ENCODE data around the gene ART1. TPM values are rescaled to one million over a fixed set of nuclear protein-coding genes. Genes with fewer than 3 reads are reported as not detected.
"Not testable (repeated sequence)": the region's sequence is repeated elsewhere in the genome, so short reads cannot be mapped to it uniquely, and the experiment has no call there.

ART1 gene, protein sequence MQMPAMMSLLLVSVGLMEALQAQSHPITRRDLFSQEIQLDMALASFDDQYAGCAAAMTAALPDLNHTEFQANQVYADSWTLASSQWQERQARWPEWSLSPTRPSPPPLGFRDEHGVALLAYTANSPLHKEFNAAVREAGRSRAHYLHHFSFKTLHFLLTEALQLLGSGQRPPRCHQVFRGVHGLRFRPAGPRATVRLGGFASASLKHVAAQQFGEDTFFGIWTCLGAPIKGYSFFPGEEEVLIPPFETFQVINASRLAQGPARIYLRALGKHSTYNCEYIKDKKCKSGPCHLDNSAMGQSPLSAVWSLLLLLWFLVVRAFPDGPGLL
- total RNA-seq = 1 to 10 TPM in 1 of 4 donors, not detected in 3; 1.1 TPM
- 1 to 10 TPM in 1 of 3 donors, not detected in 2; 1.2 TPM for polyA plus RNA-seq

DNA sequence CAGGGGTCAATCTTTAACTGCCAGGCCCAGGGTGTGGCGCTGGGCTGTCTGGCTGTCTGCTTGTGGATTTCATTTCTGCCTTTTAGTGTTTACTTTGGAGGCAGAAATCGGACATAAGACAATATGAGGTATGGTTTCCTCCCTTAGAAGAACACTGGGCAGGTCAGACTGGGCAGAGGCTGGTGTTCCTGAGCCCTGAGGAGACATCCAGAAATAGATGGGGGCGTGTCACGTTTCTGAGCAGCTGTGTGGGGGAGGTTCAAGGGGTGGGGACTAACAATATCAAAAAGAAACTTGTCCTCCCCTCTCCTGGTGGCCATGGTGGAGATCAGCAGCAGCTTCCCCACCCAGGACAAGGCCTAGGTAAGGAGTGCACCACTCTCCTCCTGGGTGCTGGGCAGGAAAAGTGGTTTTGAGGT lies at the start of gene ART1:
TSS of gene ART1 (plus strand) at position 312 of the 419 bp plus-strand sequence. CDS start 14,086 bp downstream, outside the sequence.
- WGBS, 2 donors = 34 to 71% methylated on average over 4 of the region's 4 CpGs
- H3K4me1 ChIP-seq = peaks cover 0 to 17% (median 15%) of the 10 kb centered on the region in 4 donors
- DNase-seq = no peak
- TF ChIP-seq, protein P1, sequence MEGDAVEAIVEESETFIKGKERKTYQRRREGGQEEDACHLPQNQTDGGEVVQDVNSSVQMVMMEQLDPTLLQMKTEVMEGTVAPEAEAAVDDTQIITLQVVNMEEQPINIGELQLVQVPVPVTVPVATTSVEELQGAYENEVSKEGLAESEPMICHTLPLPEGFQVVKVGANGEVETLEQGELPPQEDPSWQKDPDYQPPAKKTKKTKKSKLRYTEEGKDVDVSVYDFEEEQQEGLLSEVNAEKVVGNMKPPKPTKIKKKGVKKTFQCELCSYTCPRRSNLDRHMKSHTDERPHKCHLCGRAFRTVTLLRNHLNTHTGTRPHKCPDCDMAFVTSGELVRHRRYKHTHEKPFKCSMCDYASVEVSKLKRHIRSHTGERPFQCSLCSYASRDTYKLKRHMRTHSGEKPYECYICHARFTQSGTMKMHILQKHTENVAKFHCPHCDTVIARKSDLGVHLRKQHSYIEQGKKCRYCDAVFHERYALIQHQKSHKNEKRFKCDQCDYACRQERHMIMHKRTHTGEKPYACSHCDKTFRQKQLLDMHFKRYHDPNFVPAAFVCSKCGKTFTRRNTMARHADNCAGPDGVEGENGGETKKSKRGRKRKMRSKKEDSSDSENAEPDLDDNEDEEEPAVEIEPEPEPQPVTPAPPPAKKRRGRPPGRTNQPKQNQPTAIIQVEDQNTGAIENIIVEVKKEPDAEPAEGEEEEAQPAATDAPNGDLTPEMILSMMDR (IDR thresholded peaks at IDR 0.05) = no peak
- no peak for TF ChIP-seq EP300 (IDR thresholded peaks at IDR 0.05)
- TF ChIP-seq POLR2A (IDR thresholded peaks at IDR 0.05) = no peak
- TF ChIP-seq POLR2AphosphoS5 (IDR thresholded peaks at IDR 0.05) = no peak
- intact Hi-C loops (cut with DNase I) = no loop called here
- H3K27me3 ChIP-seq = peaks cover 0 to 9% (median 4%) of the 10 kb centered on the region in 3 donors
- no peak within 1 kb of the TSS for H3K27ac ChIP-seq
- no peak within 1 kb of the TSS for H3K4me3 ChIP-seq
- H3K36me3 ChIP-seq = no peaks in the 10 kb centered on the region
- no peaks in the 10 kb centered on the region for H3K9me3 ChIP-seq

DNA sequence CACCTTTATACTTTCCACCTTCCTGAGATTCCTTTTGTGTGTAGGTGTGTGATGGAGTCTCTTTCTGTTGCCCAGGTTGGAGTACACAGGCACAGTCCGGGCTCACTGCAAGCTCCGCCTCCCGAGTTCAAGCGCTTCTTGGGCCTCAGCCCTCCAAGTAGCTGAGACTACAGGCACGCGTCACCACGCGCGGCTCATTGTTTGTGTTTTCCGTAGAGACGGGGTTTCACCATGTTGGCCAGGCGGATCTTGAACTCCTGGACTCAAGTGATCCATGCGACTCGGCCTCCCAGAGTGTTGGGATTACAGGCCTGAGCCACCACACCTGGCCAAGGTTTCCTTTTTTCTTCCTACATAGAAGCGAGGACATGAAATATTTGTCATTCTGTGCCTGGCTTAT lies 47.2 kb upstream of the ART1 start:
- H3K27me3 ChIP-seq; H3K4me1 ChIP-seq; DNase-seq; intact Hi-C loops (cut with DNase I); H3K27ac ChIP-seq; H3K9me3 ChIP-seq; H3K36me3 ChIP-seq; H3K4me3 ChIP-seq: not testable (repeated sequence)
- WGBS, 2 donors = 93 to 94% methylated on average over 15 of the region's 15 CpGs

- H3K27ac ChIP-seq; H3K9me3 ChIP-seq; H3K27me3 ChIP-seq; DNase-seq; H3K36me3 ChIP-seq; H3K4me1 ChIP-seq; intact Hi-C loops (cut with DNase I); H3K4me3 ChIP-seq: not testable (repeated sequence)
- 88 to 90% methylated on average over 10 of the region's 10 CpGs for WGBS, 2 donors
Observed at GRCh38 chr11:3600201-3600600, 44.7 kb upstream of the ART1 start.

DNA sequence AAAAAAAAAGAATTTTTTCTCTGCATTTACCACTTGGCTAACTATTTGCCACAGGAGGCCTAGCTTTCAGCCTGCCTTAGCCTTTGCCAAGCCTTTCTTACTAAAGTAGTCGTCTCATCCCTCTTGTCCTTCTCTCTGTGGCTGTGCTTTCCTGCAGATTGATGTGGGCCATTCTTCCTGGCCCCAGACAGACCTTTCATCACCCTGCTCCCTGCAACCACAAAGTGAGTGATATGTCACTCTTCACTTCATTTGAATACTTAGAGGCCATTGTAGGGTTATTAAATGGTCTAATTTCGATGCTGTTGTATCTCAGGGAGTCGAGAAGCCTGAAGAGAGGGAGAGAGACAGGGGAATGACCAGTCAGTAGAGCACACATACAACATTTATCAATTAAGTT lies 40.8 kb upstream of the ART1 start:
- Histone ChIP-seq H3K9me3 (no peaks in the 10 kb centered on the region), H3K4me1 (no peaks in the 10 kb centered on the region), H3K36me3 (no peaks in the 10 kb centered on the region), H3K27ac (no peak overlapping the region), H3K4me3 (no peak overlapping the region), H3K27me3 (no peaks in the 10 kb centered on the region)
- WGBS, 2 donors = 72 to 80% methylated on average over 3 of the region's 3 CpGs
- DNase-seq = no peak
- intact Hi-C loops (cut with DNase I) = no loop called here
- TF ChIP-seq EP300 (IDR thresholded peaks at IDR 0.05) (no peak), POLR2A (IDR thresholded peaks at IDR 0.05) (no peak), POLR2AphosphoS5 (IDR thresholded peaks at IDR 0.05) (no peak)
- TF ChIP-seq, protein P1 (IDR thresholded peaks at IDR 0.05) = no peak

DNA sequence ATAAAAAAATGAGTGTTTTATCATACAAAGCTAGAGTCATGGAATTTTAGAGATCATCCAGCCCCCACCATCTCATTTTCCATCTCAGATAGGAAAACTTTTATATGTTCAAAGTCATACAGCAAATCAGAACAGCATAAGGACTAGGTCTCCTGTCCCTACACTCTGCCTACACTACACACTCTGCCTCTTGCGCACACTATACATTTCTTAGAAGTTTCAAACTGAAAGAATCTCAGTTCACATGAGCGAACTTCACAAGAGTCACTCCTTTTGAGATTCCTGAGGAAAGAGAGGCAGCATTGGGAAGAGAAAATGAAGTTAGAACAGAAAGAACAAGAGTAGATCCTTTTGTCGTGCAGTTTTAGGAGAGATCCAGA lies 39.7 kb upstream of the ART1 start:
- 90 to 95% methylated on average over 3 of the region's 3 CpGs for WGBS, 2 donors
- H3K4me1 ChIP-seq = no peaks in the 10 kb centered on the region
- no peak for DNase-seq
- no peak overlapping the region for H3K4me3 ChIP-seq
- no peaks in the 10 kb centered on the region for H3K27me3 ChIP-seq
- intact Hi-C loops (cut with DNase I) = no loop called here
- TF ChIP-seq EP300 (IDR thresholded peaks at IDR 0.05) = no peak
- no peak for TF ChIP-seq POLR2A (IDR thresholded peaks at IDR 0.05)
- TF ChIP-seq POLR2AphosphoS5 (IDR thresholded peaks at IDR 0.05) = no peak
- TF ChIP-seq, protein P1 (IDR thresholded peaks at IDR 0.05) = no peak
- no peak overlapping the region for H3K27ac ChIP-seq
- no peaks in the 10 kb centered on the region for H3K9me3 ChIP-seq
- no peaks in the 10 kb centered on the region for H3K36me3 ChIP-seq

DNA sequence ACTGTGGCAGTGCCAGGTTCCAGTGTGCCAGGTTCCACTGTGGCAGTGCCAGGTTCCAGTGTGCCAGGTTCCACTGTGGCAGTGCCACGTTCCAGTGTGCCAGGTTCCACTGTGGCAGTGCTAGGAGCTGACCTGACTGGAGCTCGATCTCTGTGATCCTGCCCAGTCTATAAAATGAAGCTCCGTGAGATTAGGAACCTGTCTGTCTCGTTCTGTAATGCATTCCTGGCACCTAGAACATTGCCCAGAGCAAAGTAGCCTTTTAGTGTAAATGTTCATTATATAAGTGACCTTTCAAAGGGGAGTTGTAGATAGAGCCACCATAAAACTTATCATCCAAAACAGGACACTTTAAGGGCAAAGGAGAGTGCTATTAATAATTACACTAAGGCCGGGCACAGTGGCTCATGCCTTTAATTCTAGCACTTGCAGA lies 39.1 kb upstream of the ART1 start:
- WGBS, 2 donors = 23 to 70% methylated on average over 5 of the region's 5 CpGs

More for the DNA sequence above, 39.1 kb upstream of the ART1 start:
- Histone ChIP-seq H3K9me3 (no peaks in the 10 kb centered on the region), H3K27ac (no peak overlapping the region), H3K36me3 (no peaks in the 10 kb centered on the region), H3K4me3 (no peak overlapping the region), H3K27me3 (no peaks in the 10 kb centered on the region), H3K4me1 (no peaks in the 10 kb centered on the region)
- TF ChIP-seq, protein P1 (IDR thresholded peaks at IDR 0.05) = no peak
- TF ChIP-seq POLR2AphosphoS5 (IDR thresholded peaks at IDR 0.05) (no peak), POLR2A (IDR thresholded peaks at IDR 0.05) (no peak), EP300 (IDR thresholded peaks at IDR 0.05) (no peak)
- intact Hi-C loops (cut with DNase I) = no loop called here
- no peak for DNase-seq
